Activated CD4-positive, alpha-beta T cell treated with anti-CD3 and anti-CD28 coated beads for 24 hours (primary cell): ENCODE measurements around the gene ZMYND8.
"Not testable (repeated sequence)": the region's sequence is repeated elsewhere in the genome, so short reads cannot be mapped to it uniquely, and the experiment has no call there.

Experiments
- DNase-seq, 2 donors: peaks; one replicate each; pipeline ENCODE4 v3.0.0-alpha.2; 2020; ENCODE audit warnings: low read depth in 2 of 2

ZMYND8 gene

GRCh38 chr20:47310729-47311128 is 45.8 kb downstream of the ZMYND8 start:
- DNase-seq: no peak

GRCh38 chr20:47309806-47310426 is 46.6 kb downstream of the ZMYND8 start:
- no peak for DNase-seq

GRCh38 chr20:47309394-47309793 is 47.1 kb downstream of the ZMYND8 start:
- no peak for DNase-seq

GRCh38 chr20:47307569-47307968 is 48.9 kb downstream of the ZMYND8 start:
- not testable (repeated sequence) for DNase-seq

- no peak for DNase-seq
These were observed 49.6 kb downstream of the ZMYND8 start for GRCh38 chr20:47306755-47307370.

GRCh38 chr20:47306095-47306494 is 50.4 kb downstream of the ZMYND8 start:
- no peak for DNase-seq

GRCh38 chr20:47305667-47306066 is 50.8 kb downstream of the ZMYND8 start:
- DNase-seq: no peak

- DNase-seq: no peak
These were observed 52.2 kb downstream of the ZMYND8 start for GRCh38 chr20:47304287-47304686.

GRCh38 chr20:47303736-47304135 is 52.8 kb downstream of the ZMYND8 start:
- DNase-seq: no peak

GRCh38 chr20:47300071-47300470 is 56.4 kb downstream of the ZMYND8 start:
- DNase-seq: no peak

GRCh38 chr20:47298624-47299023 is 57.9 kb downstream of the ZMYND8 start:
- DNase-seq: no peak

- no peak for DNase-seq
These were observed 58.8 kb downstream of the ZMYND8 start for GRCh38 chr20:47297746-47298145.

GRCh38 chr20:47296950-47297349 is 59.5 kb downstream of the ZMYND8 start:
- DNase-seq: no peak

- DNase-seq: no peak
These were observed 60.5 kb downstream of the ZMYND8 start for GRCh38 chr20:47295921-47296426.

- DNase-seq: no peak
These were observed 61.2 kb downstream of the ZMYND8 start for GRCh38 chr20:47295129-47295813.

GRCh38 chr20:47293631-47294030 is 62.9 kb downstream of the ZMYND8 start:
- DNase-seq: no peak

GRCh38 chr20:47292581-47292980 is 63.9 kb downstream of the ZMYND8 start:
- no peak for DNase-seq

GRCh38 chr20:47290666-47291430 is 65.7 kb downstream of the ZMYND8 start:
- DNase-seq: no peak

GRCh38 chr20:47290008-47290407 is 66.5 kb downstream of the ZMYND8 start:
- no peak for DNase-seq

- no peak for DNase-seq
These were observed 67.4 kb downstream of the ZMYND8 start for GRCh38 chr20:47289096-47289495.

- not testable (repeated sequence) for DNase-seq
These were observed 68.0 kb downstream of the ZMYND8 start for GRCh38 chr20:47288530-47288929.

- DNase-seq: no peak
These were observed 68.8 kb downstream of the ZMYND8 start for GRCh38 chr20:47287609-47288144.
